NCI-H774 (cell line): Measurements from ENCODE around the gene SORCS2.

Experiments used
- DNase-seq: peaks from one replicate; lab custom pipeline; 2025; lab: John Stamatoyannopoulos, UW

Gene SORCS2

GRCh38 chr4:7291372-7292114 lies 99.2 kb downstream of the SORCS2 start:
- DNase-seq, result no peak

- no peak for DNase-seq
Measured at GRCh38 chr4:7293703-7294102, 101.4 kb downstream of the SORCS2 start.

GRCh38 chr4:7294176-7294756 lies 101.9 kb downstream of the SORCS2 start:
- DNase-seq, result no peak

- DNase-seq, result no peak
Measured at GRCh38 chr4:7295197-7295910, 103.0 kb downstream of the SORCS2 start.

- no peak for DNase-seq
Measured at GRCh38 chr4:7295911-7296660, 103.7 kb downstream of the SORCS2 start.

GRCh38 chr4:7296661-7297335 lies 104.5 kb downstream of the SORCS2 start:
- no peak for DNase-seq

- DNase-seq, result no peak
Measured at GRCh38 chr4:7297374-7297773, 105.0 kb downstream of the SORCS2 start.

GRCh38 chr4:7297881-7298280 lies 105.5 kb downstream of the SORCS2 start:
- no peak for DNase-seq

GRCh38 chr4:7298619-7299009 lies 106.3 kb downstream of the SORCS2 start:
- DNase-seq, result no peak

GRCh38 chr4:7299010-7299907 lies 106.9 kb downstream of the SORCS2 start:
- no peak for DNase-seq

GRCh38 chr4:7299908-7300710 lies 107.8 kb downstream of the SORCS2 start:
- DNase-seq, result no peak

GRCh38 chr4:7300711-7301095 lies 108.4 kb downstream of the SORCS2 start:
- DNase-seq, result no peak

GRCh38 chr4:7301126-7301785 lies 108.9 kb downstream of the SORCS2 start:
- no peak for DNase-seq

GRCh38 chr4:7301846-7302630 lies 109.7 kb downstream of the SORCS2 start:
- DNase-seq, result no peak

GRCh38 chr4:7302781-7303404 lies 110.6 kb downstream of the SORCS2 start:
- no peak for DNase-seq

- DNase-seq, result no peak
Measured at GRCh38 chr4:7303561-7303960, 111.2 kb downstream of the SORCS2 start.

GRCh38 chr4:7304436-7304835 lies 112.1 kb downstream of the SORCS2 start:
- no peak for DNase-seq
